Measurements from ENCODE around the gene LYST.
"Not testable (repeated sequence)": the region's sequence is repeated elsewhere in the genome, so short reads cannot be mapped to it uniquely, and the experiment has no call there.

LYST gene, protein sequence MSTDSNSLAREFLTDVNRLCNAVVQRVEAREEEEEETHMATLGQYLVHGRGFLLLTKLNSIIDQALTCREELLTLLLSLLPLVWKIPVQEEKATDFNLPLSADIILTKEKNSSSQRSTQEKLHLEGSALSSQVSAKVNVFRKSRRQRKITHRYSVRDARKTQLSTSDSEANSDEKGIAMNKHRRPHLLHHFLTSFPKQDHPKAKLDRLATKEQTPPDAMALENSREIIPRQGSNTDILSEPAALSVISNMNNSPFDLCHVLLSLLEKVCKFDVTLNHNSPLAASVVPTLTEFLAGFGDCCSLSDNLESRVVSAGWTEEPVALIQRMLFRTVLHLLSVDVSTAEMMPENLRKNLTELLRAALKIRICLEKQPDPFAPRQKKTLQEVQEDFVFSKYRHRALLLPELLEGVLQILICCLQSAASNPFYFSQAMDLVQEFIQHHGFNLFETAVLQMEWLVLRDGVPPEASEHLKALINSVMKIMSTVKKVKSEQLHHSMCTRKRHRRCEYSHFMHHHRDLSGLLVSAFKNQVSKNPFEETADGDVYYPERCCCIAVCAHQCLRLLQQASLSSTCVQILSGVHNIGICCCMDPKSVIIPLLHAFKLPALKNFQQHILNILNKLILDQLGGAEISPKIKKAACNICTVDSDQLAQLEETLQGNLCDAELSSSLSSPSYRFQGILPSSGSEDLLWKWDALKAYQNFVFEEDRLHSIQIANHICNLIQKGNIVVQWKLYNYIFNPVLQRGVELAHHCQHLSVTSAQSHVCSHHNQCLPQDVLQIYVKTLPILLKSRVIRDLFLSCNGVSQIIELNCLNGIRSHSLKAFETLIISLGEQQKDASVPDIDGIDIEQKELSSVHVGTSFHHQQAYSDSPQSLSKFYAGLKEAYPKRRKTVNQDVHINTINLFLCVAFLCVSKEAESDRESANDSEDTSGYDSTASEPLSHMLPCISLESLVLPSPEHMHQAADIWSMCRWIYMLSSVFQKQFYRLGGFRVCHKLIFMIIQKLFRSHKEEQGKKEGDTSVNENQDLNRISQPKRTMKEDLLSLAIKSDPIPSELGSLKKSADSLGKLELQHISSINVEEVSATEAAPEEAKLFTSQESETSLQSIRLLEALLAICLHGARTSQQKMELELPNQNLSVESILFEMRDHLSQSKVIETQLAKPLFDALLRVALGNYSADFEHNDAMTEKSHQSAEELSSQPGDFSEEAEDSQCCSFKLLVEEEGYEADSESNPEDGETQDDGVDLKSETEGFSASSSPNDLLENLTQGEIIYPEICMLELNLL (N-terminal part only)

DNA sequence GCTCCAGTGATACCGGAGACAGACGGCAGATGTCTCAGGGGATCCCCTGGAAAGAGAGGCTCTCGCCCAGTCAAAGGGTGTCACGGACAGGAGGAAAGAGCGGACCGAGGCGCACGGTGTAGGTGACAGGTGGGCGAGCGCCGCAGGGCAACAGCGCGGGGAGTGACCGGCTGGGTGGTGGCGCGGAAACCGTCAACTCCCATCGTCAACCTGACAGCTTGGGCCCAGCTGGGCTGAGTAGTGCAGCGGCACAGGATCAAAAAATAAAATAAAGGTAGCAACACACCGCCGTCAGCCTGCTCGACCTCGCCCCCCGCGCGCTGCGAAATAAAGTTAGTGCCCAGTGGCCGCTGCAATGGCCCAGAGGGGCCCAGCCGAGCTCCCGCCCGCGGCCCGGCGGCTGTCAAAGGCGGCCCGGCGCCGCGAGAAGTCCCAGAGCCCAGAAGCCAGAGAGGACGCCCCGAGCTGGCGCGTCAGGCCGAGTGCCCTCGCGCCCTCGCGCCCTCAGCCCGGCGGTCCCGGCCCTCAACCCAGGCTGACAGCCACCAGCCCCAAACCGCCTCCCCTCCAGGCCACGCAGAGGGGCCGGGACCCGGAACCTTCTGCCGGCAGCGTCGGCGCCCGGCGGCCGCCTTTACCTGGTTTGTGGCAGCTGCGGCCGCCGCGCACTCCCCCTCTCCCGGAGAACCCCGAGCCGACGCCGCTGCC is at the start of gene LYST:
TSS of gene LYST (minus strand) at position 702 of the 708 bp plus-strand sequence. CDS start 36,489 bp downstream, outside the sequence.
- Mint-ChIP-seq H3K9me3 (no peaks in the 10 kb centered on the region), H3K4me1 (ENCODE audit: low read depth) (peaks cover 54% of the 10 kb centered on the region), H3K27me3 (no peaks in the 10 kb centered on the region), H3K4me3 (peak within 1 kb of the TSS; percentile 91), H3K36me3 (ENCODE audit: low read depth) (peaks cover 46% of the 10 kb centered on the region), H3K27ac (peak within 1 kb of the TSS; percentile 98)
- peak; percentile 73 for DNase-seq

GRCh38 chr1:235915489-235915888 is 48.8 kb upstream of the LYST start:
- H3K9me3 Mint-ChIP-seq; H3K27me3 Mint-ChIP-seq; H3K36me3 Mint-ChIP-seq (ENCODE audit: low read depth); H3K4me3 Mint-ChIP-seq; DNase-seq; H3K27ac Mint-ChIP-seq: not testable (repeated sequence)
- H3K4me1 Mint-ChIP-seq (ENCODE audit: low read depth) = peaks cover 58% of the 10 kb centered on the region

DNA sequence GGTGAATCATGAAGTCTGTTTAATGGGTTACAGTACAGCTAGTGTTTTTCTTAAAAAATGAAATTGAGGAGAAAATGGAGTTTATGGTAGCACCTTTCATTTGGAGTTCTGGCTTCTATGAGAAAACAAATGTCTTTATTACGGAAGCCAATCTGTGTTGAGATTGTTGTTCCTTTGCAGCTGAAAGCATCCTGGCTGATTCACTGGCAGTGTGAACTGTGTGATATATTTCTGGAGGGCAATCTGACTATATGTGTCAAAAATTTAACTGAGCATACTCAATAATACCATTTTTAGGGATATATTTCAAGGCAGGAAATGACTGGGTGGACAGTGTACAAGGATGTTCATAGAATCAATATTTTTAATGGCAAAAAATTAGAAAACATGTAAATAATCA is 46.6 kb upstream of the LYST start:
- Mint-ChIP-seq H3K27me3 (no peaks in the 10 kb centered on the region), H3K36me3 (ENCODE audit: low read depth) (no peaks in the 10 kb centered on the region), H3K27ac (no peak overlapping the region), H3K4me1 (ENCODE audit: low read depth) (peaks cover 57% of the 10 kb centered on the region), H3K4me3 (no peak overlapping the region), H3K9me3 (peaks cover 2% of the 10 kb centered on the region)
- no peak for DNase-seq

GRCh38 chr1:235911876-235912275 is 45.2 kb upstream of the LYST start:
- no peak for DNase-seq
- peaks cover 49% of the 10 kb centered on the region for H3K4me1 Mint-ChIP-seq (ENCODE audit: low read depth)

DNA sequence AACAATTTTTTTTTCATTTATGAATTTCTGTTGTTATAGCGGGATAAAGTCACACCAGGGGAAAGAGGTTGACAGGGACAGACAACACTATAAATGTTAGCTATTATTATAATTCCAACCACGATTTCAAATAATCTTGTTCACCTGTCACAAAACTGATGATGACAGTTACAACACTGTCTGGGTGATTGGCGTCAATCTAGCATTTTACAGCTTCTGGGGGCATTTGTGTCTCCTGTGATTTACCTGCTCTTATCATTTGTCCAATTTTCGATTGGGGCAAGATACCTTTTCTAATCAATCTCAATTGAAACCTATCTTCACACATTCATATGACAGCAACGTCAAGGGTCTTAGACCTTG is 44.6 kb upstream of the LYST start:
- H3K9me3 Mint-ChIP-seq = peaks cover 2% of the 10 kb centered on the region
- H3K27ac Mint-ChIP-seq = no peak overlapping the region
- no peaks in the 10 kb centered on the region for H3K36me3 Mint-ChIP-seq (ENCODE audit: low read depth)
- H3K4me3 Mint-ChIP-seq = no peak overlapping the region
- no peaks in the 10 kb centered on the region for H3K27me3 Mint-ChIP-seq
- no peak for DNase-seq
- peaks cover 48% of the 10 kb centered on the region for H3K4me1 Mint-ChIP-seq (ENCODE audit: low read depth)

More at GRCh38 chr1:235911876-235912275, 45.2 kb upstream of the LYST start:
- Mint-ChIP-seq H3K36me3 (ENCODE audit: low read depth) (no peaks in the 10 kb centered on the region), H3K9me3 (peaks cover 2% of the 10 kb centered on the region), H3K4me3 (no peak overlapping the region), H3K27ac (no peak overlapping the region), H3K27me3 (no peaks in the 10 kb centered on the region)

DNA sequence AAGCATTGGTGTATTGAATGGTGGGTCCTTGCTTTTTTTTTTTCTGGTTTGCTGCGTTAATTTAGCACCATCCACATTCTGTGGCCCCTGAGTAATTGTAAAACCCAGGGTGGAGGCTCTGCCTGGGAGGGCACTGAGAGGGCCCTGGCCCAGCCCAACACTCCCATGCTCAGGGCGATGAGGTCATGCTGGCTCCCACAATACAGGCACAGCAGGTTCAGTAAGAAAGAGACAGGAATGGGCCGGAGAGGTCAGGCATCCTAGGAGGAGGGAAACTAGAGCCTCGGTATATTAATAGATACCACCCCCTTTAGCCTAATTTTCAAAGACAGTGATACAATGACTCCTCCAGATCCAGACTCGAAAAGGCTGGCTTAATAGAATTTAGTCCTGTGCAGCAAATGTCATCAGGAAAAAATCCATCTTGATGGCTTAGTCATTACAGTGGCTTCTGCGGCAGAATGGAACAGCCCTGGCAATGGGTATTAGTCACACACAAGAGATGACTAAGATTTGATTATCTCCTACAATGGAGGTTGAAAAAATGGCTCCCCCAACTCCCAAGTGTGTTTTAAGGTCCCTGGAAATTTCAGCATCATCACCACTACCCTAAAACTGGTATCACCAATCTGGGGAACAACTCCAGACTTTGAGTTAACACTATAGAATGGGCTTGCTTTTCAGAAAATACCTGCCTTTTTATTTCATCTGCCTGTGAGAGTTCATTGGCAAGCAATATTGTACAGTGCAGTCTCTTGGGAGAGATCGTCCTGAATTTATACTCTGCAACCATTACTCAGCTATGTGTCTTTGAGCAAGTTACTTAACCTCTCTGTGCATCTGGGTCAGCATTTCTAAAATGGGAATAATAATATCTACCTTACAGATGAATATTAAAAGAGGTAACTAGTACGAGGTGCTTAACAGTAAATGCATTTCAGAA is 43.9 kb upstream of the LYST start:
- H3K4me1 Mint-ChIP-seq (ENCODE audit: low read depth) = peaks cover 47% of the 10 kb centered on the region
- H3K27ac Mint-ChIP-seq = peak overlapping the region; percentile 90
- peaks cover 2% of the 10 kb centered on the region for H3K9me3 Mint-ChIP-seq
- peak overlapping the region; percentile 20 for H3K4me3 Mint-ChIP-seq
- no peaks in the 10 kb centered on the region for H3K27me3 Mint-ChIP-seq
- no peaks in the 10 kb centered on the region for H3K36me3 Mint-ChIP-seq (ENCODE audit: low read depth)
- DNase-seq = peak; percentile 43

- H3K36me3 Mint-ChIP-seq (ENCODE audit: low read depth) = no peaks in the 10 kb centered on the region
- DNase-seq = no peak
- H3K27me3 Mint-ChIP-seq = no peaks in the 10 kb centered on the region
- peaks cover 2% of the 10 kb centered on the region for H3K9me3 Mint-ChIP-seq
- peaks cover 44% of the 10 kb centered on the region for H3K4me1 Mint-ChIP-seq (ENCODE audit: low read depth)
- H3K4me3 Mint-ChIP-seq = no peak overlapping the region
- H3K27ac Mint-ChIP-seq = peak overlapping the region; percentile 0
Observed at GRCh38 chr1:235908742-235909520, 42.2 kb upstream of the LYST start.

DNA sequence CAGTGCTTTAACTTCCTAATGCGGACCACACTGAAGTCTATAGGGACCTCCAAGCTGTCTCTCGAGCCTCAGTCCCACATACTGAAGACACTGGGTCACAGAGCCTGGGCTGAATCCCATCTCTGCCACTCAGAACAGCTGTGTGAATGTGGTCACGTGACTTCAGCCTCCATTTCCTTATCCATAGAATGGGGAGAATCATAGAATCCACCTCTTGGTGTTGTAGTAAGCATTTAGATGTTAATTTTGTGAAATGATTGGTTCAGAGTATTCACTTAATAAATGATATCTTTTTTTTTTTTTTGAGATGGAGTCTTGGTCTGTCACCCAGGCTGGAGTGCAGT is 41.2 kb upstream of the LYST start:
- Mint-ChIP-seq H3K27ac (no peak overlapping the region), H3K27me3 (no peaks in the 10 kb centered on the region), H3K9me3 (peaks cover 2% of the 10 kb centered on the region), H3K4me3 (no peak overlapping the region), H3K4me1 (ENCODE audit: low read depth) (peaks cover 36% of the 10 kb centered on the region), H3K36me3 (ENCODE audit: low read depth) (no peaks in the 10 kb centered on the region)
- DNase-seq = no peak

GRCh38 chr1:235907187-235907896 is 40.6 kb upstream of the LYST start:
- H3K9me3 Mint-ChIP-seq = peaks cover 2% of the 10 kb centered on the region
- H3K27ac Mint-ChIP-seq = no peak overlapping the region
- no peak overlapping the region for H3K4me3 Mint-ChIP-seq
- no peak for DNase-seq
- peaks cover 35% of the 10 kb centered on the region for H3K4me1 Mint-ChIP-seq (ENCODE audit: low read depth)
- no peaks in the 10 kb centered on the region for H3K27me3 Mint-ChIP-seq
- H3K36me3 Mint-ChIP-seq (ENCODE audit: low read depth) = no peaks in the 10 kb centered on the region

DNA sequence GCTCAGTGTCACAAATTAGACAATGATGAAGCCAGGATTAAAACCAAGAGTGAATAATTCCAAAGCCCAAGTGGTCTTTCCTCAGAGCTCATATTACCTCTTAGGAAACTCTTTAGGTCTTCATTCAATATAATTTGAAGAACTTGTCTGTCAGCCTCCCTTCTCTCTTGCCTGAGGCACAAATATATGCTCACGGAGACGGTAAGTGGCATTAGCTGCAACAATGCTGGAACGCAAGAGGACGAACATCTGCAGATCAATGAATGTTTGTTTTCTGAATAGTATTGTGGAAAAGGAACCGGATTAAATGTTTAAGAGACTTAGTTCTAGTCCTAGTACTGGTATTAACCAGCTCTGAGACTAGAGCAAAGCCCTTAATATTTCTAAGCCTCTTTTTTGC is 39.7 kb upstream of the LYST start:
- Mint-ChIP-seq H3K4me1 (ENCODE audit: low read depth) (peaks cover 38% of the 10 kb centered on the region), H3K36me3 (ENCODE audit: low read depth) (no peaks in the 10 kb centered on the region), H3K9me3 (peaks cover 2% of the 10 kb centered on the region), H3K4me3 (no peak overlapping the region), H3K27ac (no peak overlapping the region), H3K27me3 (no peaks in the 10 kb centered on the region)
- DNase-seq = no peak

DNA sequence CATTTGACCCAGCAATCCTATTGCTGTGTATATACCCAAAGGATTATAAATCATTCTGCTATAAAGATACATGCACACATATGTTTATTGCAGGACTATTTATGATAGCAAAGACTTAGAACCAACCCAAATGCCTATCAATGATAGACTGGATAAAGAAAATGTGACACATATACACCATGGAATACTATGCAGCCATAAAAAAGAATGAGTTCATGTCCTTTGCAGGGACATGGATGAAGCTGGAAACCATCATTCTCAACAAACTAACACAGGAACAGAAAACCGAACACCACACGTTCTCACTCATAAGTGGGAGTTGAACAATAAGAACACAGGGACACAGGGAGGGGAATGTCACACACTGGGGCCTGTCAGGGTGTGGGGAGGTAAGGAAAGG is 37.1 kb upstream of the LYST start:
- not testable (repeated sequence) for H3K27me3 Mint-ChIP-seq; H3K4me3 Mint-ChIP-seq; H3K9me3 Mint-ChIP-seq; H3K36me3 Mint-ChIP-seq (ENCODE audit: low read depth); H3K27ac Mint-ChIP-seq; DNase-seq
- peaks cover 21% of the 10 kb centered on the region for H3K4me1 Mint-ChIP-seq (ENCODE audit: low read depth)
